Measurements from ENCODE around the gene CAMK4. TPM values are rescaled to one million over a fixed set of nuclear protein-coding genes. Genes with fewer than 3 reads are reported as not detected.

CAMK4 gene
- total and polyA plus RNA-seq, 10 donors: 0.90 to 22.3 (median 12.6) TPM

GRCh38 chr5:111294551-111294950 lies 70.4 kb downstream of the CAMK4 start:
- Histone ChIP-seq H3K36me3 (no peaks in the 10 kb centered on the region), H3K27ac (no peak overlapping the region), H3K4me1 (no peaks in the 10 kb centered on the region), H3K4me3 (no peak overlapping the region), H3K9me3 (peaks cover 0 to 12% (median 4%) of the 10 kb centered on the region in 8 donors), H3K27me3 (replicated peaks in 1 of 7) (no peaks in the 10 kb centered on the region)
- TF ChIP-seq CTCF (IDR thresholded peaks at IDR 0.05 in 8 of 11, conservative IDR thresholded peaks at IDR 0.05 in 3 of 11) (no peak), POLR2A (IDR thresholded peaks at IDR 0.05) (no peak), POLR2AphosphoS5 (IDR thresholded peaks at IDR 0.05) (no peak)
- no peak for DNase-seq
- intact Hi-C loops (cut with DNase I; ENCODE audit: low total_unique reads): no loop called here

- Histone ChIP-seq H3K27ac (no peak overlapping the region), H3K4me1 (no peaks in the 10 kb centered on the region), H3K4me3 (no peak overlapping the region), H3K9me3 (peaks cover 0 to 13% (median 4%) of the 10 kb centered on the region in 8 donors), H3K36me3 (no peaks in the 10 kb centered on the region), H3K27me3 (replicated peaks in 1 of 7) (no peaks in the 10 kb centered on the region)
- 84 to 97% (median 90%) methylated on average over 3 of the region's 3 CpGs for WGBS, 5 donors
- TF ChIP-seq CTCF (IDR thresholded peaks at IDR 0.05 in 8 of 11, conservative IDR thresholded peaks at IDR 0.05 in 3 of 11) (no peak), POLR2AphosphoS5 (IDR thresholded peaks at IDR 0.05) (no peak), POLR2A (IDR thresholded peaks at IDR 0.05) (no peak)
- intact Hi-C loops (cut with DNase I; ENCODE audit: low total_unique reads): no loop called here
- DNase-seq: no peak
These were observed 71.5 kb downstream of the CAMK4 start for GRCh38 chr5:111295649-111296048.

- WGBS, 5 donors: 77 to 89% (median 85%) methylated on average over 3 of the region's 3 CpGs
- Histone ChIP-seq H3K4me1 (no peaks in the 10 kb centered on the region), H3K9me3 (peaks cover 0 to 13% (median 4%) of the 10 kb centered on the region in 8 donors), H3K27me3 (replicated peaks in 1 of 7) (no peaks in the 10 kb centered on the region), H3K27ac (no peak overlapping the region), H3K36me3 (no peaks in the 10 kb centered on the region), H3K4me3 (no peak overlapping the region)
- TF ChIP-seq POLR2A (IDR thresholded peaks at IDR 0.05) (no peak), CTCF (IDR thresholded peaks at IDR 0.05 in 8 of 11, conservative IDR thresholded peaks at IDR 0.05 in 3 of 11) (no peak), POLR2AphosphoS5 (IDR thresholded peaks at IDR 0.05) (no peak)
- intact Hi-C loops (cut with DNase I; ENCODE audit: low total_unique reads): no loop called here
- DNase-seq: no peak
These were observed 72.4 kb downstream of the CAMK4 start for GRCh38 chr5:111296570-111296969.

GRCh38 chr5:111299067-111299481 lies 74.9 kb downstream of the CAMK4 start:
- Histone ChIP-seq H3K27me3 (replicated peaks in 1 of 7) (no peaks in the 10 kb centered on the region), H3K9me3 (peaks cover 0 to 13% (median 4%) of the 10 kb centered on the region in 8 donors), H3K4me3 (no peak overlapping the region), H3K4me1 (no peaks in the 10 kb centered on the region), H3K27ac (no peak overlapping the region), H3K36me3 (no peaks in the 10 kb centered on the region)
- DNase-seq: no peak
- 87 to 94% (median 88%) methylated on average over 7 of the region's 7 CpGs for WGBS, 5 donors
- intact Hi-C loops (cut with DNase I; ENCODE audit: low total_unique reads): no loop called here
- TF ChIP-seq POLR2A (IDR thresholded peaks at IDR 0.05) (no peak), CTCF (IDR thresholded peaks at IDR 0.05 in 8 of 11, conservative IDR thresholded peaks at IDR 0.05 in 3 of 11) (no peak), POLR2AphosphoS5 (IDR thresholded peaks at IDR 0.05) (no peak)
